H9 (cell line): Measurements from ENCODE around the gene B3GALT4. TPM values are rescaled to one million over a fixed set of nuclear protein-coding genes. Genes with fewer than 3 reads are reported as not detected.

Experiments
- DNase-seq: peaks from one replicate; pipeline ENCODE4 v3.0.0-alpha.2; 2017
- H2AFZ ChIP-seq: one replicate; pipeline ENCODE4 v1.6.1; 2013; ENCODE audit warnings: mild to moderate bottlenecking, low read length, control low read depth, moderate library complexity
- H2AK5ac ChIP-seq: 2 replicates; pipeline ENCODE4 v1.6.1; 2013; ENCODE audit warnings: low read length, control low read depth, mixed read lengths; ENCODE audit not compliant: insufficient read length
- H2BK120ac ChIP-seq: one replicate; pipeline ENCODE4 v1.6.1; 2013; ENCODE audit warnings: low read depth, mild to moderate bottlenecking, low read length, control low read depth, inconsistent platforms; ENCODE audit not compliant: poor library complexity, severe bottlenecking
- H2BK12ac ChIP-seq: 2 replicates; pipeline ENCODE4 v1.6.1; 2013; ENCODE audit warnings: low read length, control low read depth, mixed read lengths, low read depth; ENCODE audit not compliant: insufficient read length
- H2BK15ac ChIP-seq: 2 replicates; pipeline ENCODE4 v1.6.1; 2013; ENCODE audit warnings: low read depth, low read length, control low read depth
- H2BK20ac ChIP-seq: one replicate; pipeline ENCODE4 v1.6.1; 2013; ENCODE audit warnings: low read depth, mild to moderate bottlenecking, low read length, control low read depth, inconsistent platforms; ENCODE audit not compliant: poor library complexity, severe bottlenecking
- H2BK5ac ChIP-seq: 2 replicates; pipeline ENCODE4 v1.6.1; 2013; ENCODE audit warnings: low read length, control low read depth, mixed read lengths; ENCODE audit not compliant: insufficient read length
- H3K14ac ChIP-seq: 2 replicates; pipeline ENCODE4 v1.6.1; 2013; ENCODE audit warnings: low read length, control low read depth; ENCODE audit not compliant: insufficient read depth
- H3K18ac ChIP-seq: 2 replicates; pipeline ENCODE4 v1.6.1; 2013; ENCODE audit warnings: low read depth, mild to moderate bottlenecking, mixed read lengths, low read length, control low read depth; ENCODE audit not compliant: insufficient read length
- H3K23ac ChIP-seq: 2 replicates; pipeline ENCODE4 v1.6.1; 2013; ENCODE audit warnings: low read length, control low read depth, mixed read lengths, low read depth; ENCODE audit not compliant: insufficient read length
- H3K23me2 ChIP-seq: 2 replicates; pipeline ENCODE4 v1.6.1; 2013; ENCODE audit warnings: low read depth, mild to moderate bottlenecking, mixed read lengths, low read length, control low read depth; ENCODE audit not compliant: insufficient read length, poor library complexity, severe bottlenecking
- H3K27ac ChIP-seq: 2 replicates; pipeline ENCODE4 v1.5.1; 2013; ENCODE audit warnings: low read length, control low read depth, mixed read lengths, low read depth; ENCODE audit not compliant: insufficient read length
- H3K27me3 ChIP-seq: 2 replicates; pipeline ENCODE4 v1.6.1; 2013; ENCODE audit warnings: low read length, control low read depth, inconsistent platforms; ENCODE audit not compliant: insufficient read depth
- H3K4ac ChIP-seq: 2 replicates; pipeline ENCODE4 v1.6.1; 2013; ENCODE audit warnings: low read depth, mild to moderate bottlenecking, control low read depth, inconsistent platforms, low read length, moderate library complexity
- H3K4me1 ChIP-seq: 2 replicates; pipeline ENCODE4 v1.6.1; 2013; ENCODE audit warnings: low read length, control low read depth, inconsistent platforms; ENCODE audit not compliant: insufficient read depth
- H3K4me2 ChIP-seq: 2 replicates; pipeline ENCODE4 v1.6.1; 2013; ENCODE audit warnings: low read length, control low read depth, mixed read lengths; ENCODE audit not compliant: insufficient read length, insufficient read depth
- H3K56ac ChIP-seq: 2 replicates; pipeline ENCODE4 v1.6.1; 2013; ENCODE audit warnings: low read depth, mild to moderate bottlenecking, mixed read lengths, low read length, control low read depth; ENCODE audit not compliant: insufficient read length
- H3K79me1 ChIP-seq: 2 replicates; pipeline ENCODE4 v1.6.1; 2013; ENCODE audit warnings: low read depth, mild to moderate bottlenecking, moderate library complexity, low read length, control low read depth, inconsistent platforms; ENCODE audit not compliant: insufficient read depth, poor library complexity, severe bottlenecking
- H3K79me2 ChIP-seq: 2 replicates; pipeline ENCODE4 v1.6.1; 2013; ENCODE audit warnings: low read length, control low read depth, inconsistent platforms; ENCODE audit not compliant: insufficient read depth
- H3K9ac ChIP-seq: 2 replicates; pipeline ENCODE4 v1.6.1; 2013; ENCODE audit warnings: low read length, control low read depth, mixed read lengths; ENCODE audit not compliant: insufficient read length; ENCODE audit errors: extremely low read depth
- H3K9me3 ChIP-seq: one replicate; pipeline ENCODE4 v1.6.1; 2013; ENCODE audit warnings: low read depth, low read length, inconsistent platforms; ENCODE audit not compliant: control insufficient read depth
- H3T11ph ChIP-seq: one replicate; pipeline ENCODE4 v1.6.1; 2013; ENCODE audit warnings: mild to moderate bottlenecking, low read length, control low read depth, inconsistent platforms
- H4K20me1 ChIP-seq: one replicate; pipeline ENCODE4 v1.6.1; 2013; ENCODE audit not compliant: control insufficient read depth, insufficient read length, insufficient read depth
- H4K5ac ChIP-seq: 2 replicates; pipeline ENCODE4 v1.6.1; 2013; ENCODE audit warnings: low read depth, mild to moderate bottlenecking, mixed read lengths, low read length, control low read depth; ENCODE audit not compliant: insufficient read length
- H4K8ac ChIP-seq: replicated peaks from 2 replicates; pipeline ENCODE4 v1.6.1; 2013; ENCODE audit warnings: low read length, control low read depth, mixed read lengths, low read depth; ENCODE audit not compliant: insufficient read length
- H4K91ac ChIP-seq: 2 replicates; pipeline ENCODE4 v1.6.1; 2013; ENCODE audit warnings: low read depth, mild to moderate bottlenecking, moderate library complexity, mixed read lengths, low read length, control low read depth; ENCODE audit not compliant: insufficient read length
- H3K27ac Mint-ChIP-seq, 3 experiments: 2 replicates in 2 of 3; 3 replicates in 1 of 3; pipeline ENCODE4 v1.8.0; 2020 to 2021; ENCODE audit warnings: mixed read lengths in 3 of 3, mild to moderate bottlenecking in 1 of 3, moderate library complexity in 1 of 3
- H3K27me3 Mint-ChIP-seq: 2 replicates; pipeline ENCODE4 v1.8.0; 2021; ENCODE audit warnings: low read depth, mild to moderate bottlenecking, moderate library complexity, mixed read lengths
- H3K36me3 Mint-ChIP-seq, 3 experiments: 2 replicates in 2 of 3; 3 replicates in 1 of 3; pipeline ENCODE4 v1.8.0; 2020 to 2021; ENCODE audit warnings: low read depth in 3 of 3, mixed read lengths in 3 of 3; ENCODE audit not compliant: insufficient read depth in 1 of 3
- H3K4me1 Mint-ChIP-seq, 2 experiments: 2 replicates each; pipeline ENCODE4 v1.8.0; 2020; ENCODE audit warnings: mixed read lengths in 2 of 2
- H3K4me3 Mint-ChIP-seq, 2 experiments: 2 replicates in 1 of 2; 3 replicates in 1 of 2; pipeline ENCODE4 v1.8.0; 2020 to 2021; ENCODE audit warnings: mild to moderate bottlenecking in 2 of 2, mixed read lengths in 2 of 2, moderate library complexity in 1 of 2
- H3K9me3 Mint-ChIP-seq, 2 experiments: 2 replicates in 1 of 2; 3 replicates in 1 of 2; pipeline ENCODE4 v1.8.0; 2020; ENCODE audit warnings: mild to moderate bottlenecking in 2 of 2, mixed read lengths in 2 of 2, moderate library complexity in 1 of 2
- CTCF ChIP-seq: fragments of 200-600 bp; sonication (generic); conservative IDR thresholded peaks from 3 replicates; pipeline ENCODE4 v1.8.0; 2021; ENCODE audit warnings: antibody characterized with exemption, mild to moderate bottlenecking
- WGBS: extraction: QIAGEN DNeasy Blood & Tissue Kit; methylation state at CpG from one replicate; pipeline ENCODE4 v1.1.7; 2013; ENCODE audit warnings: missing lambda C conversion rate, low lambda C conversion rate, mixed read lengths; ENCODE audit not compliant: insufficient read length; ENCODE audit errors: extremely low coverage; 5-methylcytosine and 5-hydroxymethylcytosine counted together
- total RNA-seq: library from RNA; stranded (reverse); gene quantifications from 2 replicates; pipeline ENCODE4 v1.2.1, GENCODE V29; 2021

B3GALT4 gene
- total RNA-seq, 1 experiment from 2014 or later: 3.2 TPM

GRCh38 chr6:33247977-33248642 lies 28.8 kb upstream of the B3GALT4 start:
- no peaks in the 10 kb centered on the region; a peak in 1 of 5 replicates for H3K9me3 Mint-ChIP-seq
- H3K79me2 ChIP-seq: no peaks in the 10 kb centered on the region
- peak overlapping the region; percentile 77 for H3K4me2 ChIP-seq
- no peaks in the 10 kb centered on the region for H4K20me1 ChIP-seq
- no peak overlapping the region for H2BK12ac ChIP-seq
- H3K4me1 ChIP-seq: no peaks in the 10 kb centered on the region; the same call in 1 of the 2 replicates
- no peak overlapping the region for H2BK5ac ChIP-seq
- peak overlapping the region; percentile 64 to 83 for H3K4me3 Mint-ChIP-seq
- H2BK20ac ChIP-seq: no peak overlapping the region
- peaks cover 46% of the 10 kb centered on the region for H3K27me3 Mint-ChIP-seq
- no peak overlapping the region for H3K14ac ChIP-seq
- no peak overlapping the region for H2BK120ac ChIP-seq
- H3K4me1 Mint-ChIP-seq: peaks cover 20 to 22% of the 10 kb centered on the region in 2 experiments
- peaks cover 17% of the 10 kb centered on the region for H3K23me2 ChIP-seq
- peak overlapping the region; percentile 66 for H2AFZ ChIP-seq
- H4K91ac ChIP-seq: no peak overlapping the region
- H3K18ac ChIP-seq: no peak overlapping the region
- peaks cover 8 to 24% (median 20%) of the 10 kb centered on the region in 3 experiments; a peak in 6 of 7 replicates for H3K36me3 Mint-ChIP-seq
- peak; percentile 91 for TF ChIP-seq CTCF
- no peaks in the 10 kb centered on the region; the same call in 1 of the 2 replicates for H3K27me3 ChIP-seq
- no peaks in the 10 kb centered on the region for H3K79me1 ChIP-seq
- no peak overlapping the region for H3K56ac ChIP-seq
- no peak overlapping the region for H2BK15ac ChIP-seq
- no peak overlapping the region for H4K5ac ChIP-seq
- no peak overlapping the region for H2AK5ac ChIP-seq
- no peak overlapping the region for H3K23ac ChIP-seq
- H3K4ac ChIP-seq: no peak overlapping the region
- no peaks in the 10 kb centered on the region for H3K9me3 ChIP-seq
- no CpG with 5 or more reads among the region's 28 CpGs for WGBS
- DNase-seq: peak; percentile 90
- peak overlapping the region; percentile 56 for H3K9ac ChIP-seq
- no peak overlapping the region for H3K27ac ChIP-seq
- H4K8ac ChIP-seq: no peak overlapping the region
- H3K27ac Mint-ChIP-seq: peak overlapping the region in 1 of 3 experiments; percentile 40; a peak in 1 of 7 replicates
- no peak overlapping the region for H3T11ph ChIP-seq
